ENCODE results near the gene ADCY5.

The ADCY5 gene

DNA sequence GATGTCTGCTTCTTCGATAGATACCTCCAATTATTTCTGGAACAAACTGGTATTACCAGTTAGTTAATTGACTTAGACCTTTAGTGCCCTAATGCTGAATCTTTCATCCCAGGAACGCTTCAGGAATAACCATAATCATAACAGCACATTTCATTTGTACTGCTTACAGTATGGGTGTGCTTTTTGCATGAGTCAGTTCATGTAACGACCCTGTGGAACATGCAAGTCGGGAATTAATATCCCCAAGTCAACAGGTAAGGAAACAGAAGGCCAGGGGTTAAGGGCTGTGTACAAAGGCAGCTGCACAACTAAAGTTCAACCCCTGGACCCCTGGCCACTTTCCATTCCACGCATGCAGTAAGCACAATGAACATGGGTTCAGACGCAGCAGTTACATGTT is 49.2 kb downstream of the ADCY5 start:
- Mint-ChIP-seq H3K4me3 (no peak overlapping the region), H3K27ac (no peak overlapping the region), H3K9me3 (no peaks in the 10 kb centered on the region), H3K4me1 (ENCODE audit: low read depth) (no peaks in the 10 kb centered on the region), H3K36me3 (ENCODE audit: low read depth) (no peaks in the 10 kb centered on the region), H3K27me3 (peaks cover 14% of the 10 kb centered on the region)
- intact Hi-C loops (cut with micrococcal nuclease), result no loop called here

DNA sequence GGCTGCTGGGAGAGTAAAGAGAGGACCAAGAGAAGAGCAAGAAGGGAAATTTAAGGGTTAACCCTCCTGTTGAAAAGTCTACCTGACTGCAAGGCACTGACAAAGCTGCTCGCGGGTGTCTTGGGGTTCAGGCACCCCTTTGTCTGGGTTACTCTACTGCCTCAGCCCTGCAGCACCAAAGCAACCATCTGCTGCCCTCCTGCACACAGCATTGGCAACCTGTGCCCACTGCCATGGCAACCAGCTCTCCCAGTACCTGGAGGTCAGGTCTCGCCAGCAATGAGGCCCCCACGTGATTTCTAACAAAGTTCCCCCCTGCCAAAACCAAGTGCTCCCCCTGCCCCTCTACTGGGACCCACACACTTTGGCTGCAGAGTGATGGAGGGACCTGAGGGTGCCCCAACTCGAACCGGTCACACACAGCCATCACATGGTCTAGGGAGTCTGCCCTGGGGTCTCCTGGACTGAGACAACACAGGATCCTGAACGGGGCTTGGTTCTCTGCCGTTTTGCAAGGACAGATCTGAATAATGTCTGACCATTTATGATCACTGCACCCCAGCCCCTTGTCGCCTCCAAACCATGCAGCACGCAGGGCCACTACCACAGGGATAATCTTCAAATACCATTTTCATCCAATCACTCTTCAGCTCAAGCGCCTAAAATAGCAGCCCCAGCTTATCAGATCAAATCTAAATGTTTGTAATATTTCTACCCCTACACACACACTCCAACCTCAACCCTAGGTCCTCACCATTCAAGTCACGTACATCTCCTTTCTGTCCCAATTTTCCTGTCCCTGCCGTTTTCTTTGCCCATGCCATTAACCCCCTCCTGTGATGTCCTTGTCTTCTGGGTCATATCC is 50.7 kb downstream of the ADCY5 start:
- Mint-ChIP-seq H3K27me3 (peaks cover 14% of the 10 kb centered on the region), H3K4me1 (ENCODE audit: low read depth) (no peaks in the 10 kb centered on the region), H3K27ac (no peak overlapping the region), H3K9me3 (no peaks in the 10 kb centered on the region), H3K36me3 (ENCODE audit: low read depth) (no peaks in the 10 kb centered on the region), H3K4me3 (no peak overlapping the region)
- intact Hi-C loops (cut with micrococcal nuclease), result no loop called here

DNA sequence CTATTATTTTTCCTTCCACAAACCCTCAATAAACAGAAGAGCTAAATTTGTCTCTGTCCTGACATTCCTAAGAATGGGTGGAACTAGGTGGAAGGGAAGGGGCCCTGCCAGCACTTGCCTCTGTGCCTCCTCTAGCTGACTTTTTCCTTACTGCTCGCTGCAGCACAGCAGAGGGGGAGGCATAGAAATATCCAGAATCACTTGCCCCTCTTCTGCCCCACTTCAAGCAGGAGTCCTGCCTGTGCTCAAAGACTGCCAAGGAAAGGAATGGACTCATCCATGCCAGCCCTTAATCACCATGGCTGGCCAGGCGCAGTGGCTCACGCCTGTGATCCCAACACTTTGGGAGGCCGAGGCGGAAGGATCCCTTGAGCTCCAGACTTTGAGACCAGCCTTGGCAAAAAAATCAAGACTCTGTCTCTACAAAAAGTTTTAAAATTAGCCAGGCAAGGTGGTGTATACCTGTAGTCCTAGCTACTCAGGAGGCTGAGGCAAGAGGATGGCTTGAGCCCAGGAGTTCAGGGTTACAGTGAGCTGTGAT is 51.8 kb downstream of the ADCY5 start:
- H3K9me3 Mint-ChIP-seq, result no peaks in the 10 kb centered on the region
- H3K27ac Mint-ChIP-seq, result no peak overlapping the region
- intact Hi-C loops (cut with micrococcal nuclease), result no loop called here
- H3K4me3 Mint-ChIP-seq, result no peak overlapping the region
- peaks cover 14% of the 10 kb centered on the region for H3K27me3 Mint-ChIP-seq
- H3K36me3 Mint-ChIP-seq (ENCODE audit: low read depth), result no peaks in the 10 kb centered on the region
- no peaks in the 10 kb centered on the region for H3K4me1 Mint-ChIP-seq (ENCODE audit: low read depth)

DNA sequence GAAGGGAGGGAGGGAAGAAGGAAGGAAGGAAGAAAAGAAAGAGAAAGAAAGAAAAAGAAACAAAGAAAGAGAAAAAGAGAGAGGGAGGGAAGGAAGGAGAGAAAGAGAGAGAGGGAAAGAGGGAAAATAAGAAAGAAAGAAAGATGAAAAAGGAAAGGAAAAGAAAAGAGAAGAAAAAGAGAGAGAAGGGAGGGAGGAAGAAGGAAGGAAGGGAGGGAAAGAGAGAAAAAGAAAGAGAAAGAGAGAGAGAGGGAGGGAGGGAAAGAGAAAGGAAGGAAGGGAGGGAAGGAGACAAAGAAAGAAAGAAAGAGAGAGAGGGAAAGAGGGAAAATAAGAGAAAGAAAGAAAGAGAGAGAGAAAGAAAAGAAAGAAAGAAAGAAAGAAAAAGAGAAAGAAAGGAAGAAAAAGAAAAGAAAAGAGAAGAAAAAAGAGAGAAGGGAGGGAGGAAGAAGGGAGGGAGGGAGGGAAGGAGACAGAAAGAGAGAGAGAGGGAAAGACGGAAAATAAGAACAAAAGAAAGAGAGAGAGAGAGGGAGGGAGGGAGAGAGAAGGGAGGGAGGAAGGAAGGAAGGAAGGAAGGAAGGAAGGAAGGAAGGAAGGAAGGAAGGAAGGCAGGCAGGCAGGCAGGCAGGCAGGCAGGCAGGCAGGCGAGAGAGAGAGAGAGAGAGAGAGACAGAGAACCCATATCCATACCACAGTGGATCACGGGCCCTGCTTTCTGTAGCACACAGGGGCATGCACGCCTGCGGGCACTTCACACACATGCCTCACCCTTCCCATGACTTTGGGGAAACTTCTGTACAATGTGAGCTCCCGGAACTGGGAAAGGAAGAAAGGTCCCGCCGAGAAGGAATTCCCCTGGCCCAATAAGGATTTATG is 52.5 kb downstream of the ADCY5 start:
- Mint-ChIP-seq H3K27me3 (peaks cover 14% of the 10 kb centered on the region), H3K9me3 (no peaks in the 10 kb centered on the region), H3K36me3 (ENCODE audit: low read depth) (no peaks in the 10 kb centered on the region)

DNA sequence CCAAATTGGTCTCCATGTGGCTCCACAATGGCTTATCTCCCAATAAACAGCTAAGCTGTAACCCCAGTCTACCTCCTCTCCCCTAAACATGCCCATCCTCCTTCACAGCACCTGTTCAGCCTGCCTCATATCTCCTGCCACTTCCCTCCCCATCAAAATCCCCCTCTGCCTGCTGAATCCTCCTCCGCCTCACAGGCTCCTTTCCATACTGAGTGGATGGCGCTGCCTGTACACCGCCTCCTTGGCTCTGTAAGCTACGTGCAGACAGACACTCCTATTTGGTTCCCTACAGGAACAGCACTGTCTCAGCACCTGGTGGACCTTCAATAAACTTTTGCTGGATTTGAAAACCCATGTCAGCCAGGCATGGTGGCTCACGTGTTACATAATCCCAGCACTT is 53.7 kb downstream of the ADCY5 start:
- Mint-ChIP-seq H3K4me3 (no peak overlapping the region), H3K27ac (no peak overlapping the region), H3K36me3 (ENCODE audit: low read depth) (no peaks in the 10 kb centered on the region), H3K9me3 (no peaks in the 10 kb centered on the region), H3K4me1 (ENCODE audit: low read depth) (no peaks in the 10 kb centered on the region), H3K27me3 (peaks cover 14% of the 10 kb centered on the region)
- intact Hi-C loops (cut with micrococcal nuclease), result no loop called here

More for the DNA sequence above, 52.5 kb downstream of the ADCY5 start:
- Mint-ChIP-seq H3K27ac (no peak overlapping the region), H3K4me1 (ENCODE audit: low read depth) (no peaks in the 10 kb centered on the region), H3K4me3 (no peak overlapping the region)
- intact Hi-C loops (cut with micrococcal nuclease), result no loop called here

DNA sequence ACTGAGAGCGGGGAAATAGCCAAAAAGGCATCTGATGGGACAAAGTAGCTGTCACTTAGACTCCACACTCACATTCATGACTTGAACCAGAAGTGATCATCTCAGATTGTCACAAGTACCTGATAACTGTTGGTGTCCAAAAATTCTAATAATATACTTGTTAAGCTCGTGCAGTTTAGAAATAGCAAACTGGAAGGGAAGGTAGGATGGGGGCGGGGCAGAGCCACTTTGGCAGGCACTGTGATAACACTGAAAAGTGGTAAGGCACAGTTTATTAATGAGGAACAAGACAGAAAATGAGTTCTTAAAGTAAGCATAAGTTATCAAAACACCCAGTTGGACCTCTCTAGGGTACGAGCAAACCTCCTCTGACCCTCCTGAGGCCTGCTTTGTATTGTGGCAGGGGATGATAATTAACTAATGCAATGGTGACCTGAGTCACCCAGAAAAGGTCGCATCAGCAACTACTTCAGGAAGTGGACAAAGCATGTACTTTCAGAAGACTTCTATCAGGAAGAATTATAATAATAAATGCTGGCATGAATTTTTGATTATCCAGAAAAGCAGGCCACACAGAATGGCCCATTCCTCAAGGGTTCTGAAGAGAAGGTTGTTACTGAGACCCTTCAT is 54.4 kb downstream of the ADCY5 start:
- Mint-ChIP-seq H3K4me1 (ENCODE audit: low read depth) (no peaks in the 10 kb centered on the region), H3K27me3 (peaks cover 14% of the 10 kb centered on the region), H3K27ac (no peak overlapping the region), H3K9me3 (no peaks in the 10 kb centered on the region), H3K36me3 (ENCODE audit: low read depth) (no peaks in the 10 kb centered on the region), H3K4me3 (no peak overlapping the region)
- intact Hi-C loops (cut with micrococcal nuclease), result no loop called here

DNA sequence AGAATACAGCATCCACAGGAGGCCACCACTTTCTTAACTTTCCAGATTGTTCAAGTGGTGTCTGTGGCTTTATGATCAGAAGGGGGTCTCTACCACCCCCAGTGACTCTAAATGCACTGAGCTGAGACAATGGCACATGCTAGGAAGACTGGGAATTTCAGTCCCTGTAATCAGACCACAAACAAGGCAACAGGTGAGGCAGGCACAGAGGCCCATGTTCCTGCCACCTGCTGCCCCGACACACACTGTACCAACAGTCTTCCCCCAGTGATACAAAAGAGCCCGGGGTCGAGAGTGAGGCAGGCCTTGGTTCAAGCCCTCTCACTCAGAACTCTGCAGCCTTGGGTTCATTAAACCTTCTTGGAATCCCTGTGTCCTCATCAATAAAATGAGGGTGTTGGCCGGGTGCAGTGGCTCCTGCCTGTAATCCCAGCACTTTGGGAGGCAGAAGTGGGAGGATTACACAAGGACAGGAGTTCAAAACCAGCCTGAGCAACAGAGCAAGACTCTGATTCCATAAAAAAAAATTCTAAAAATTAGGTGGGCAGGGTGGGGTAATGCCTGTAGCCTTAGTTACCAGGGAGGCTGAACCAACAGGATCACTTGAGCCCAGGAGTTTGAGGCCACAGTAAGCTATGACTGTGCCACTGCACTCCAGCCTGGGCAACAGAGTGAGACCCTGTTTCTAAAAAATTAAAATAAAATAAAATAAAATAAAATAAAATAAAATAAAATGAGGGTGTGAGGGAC is 55.8 kb downstream of the ADCY5 start:
- H3K27ac Mint-ChIP-seq, result no peak overlapping the region
- intact Hi-C loops (cut with micrococcal nuclease), result no loop called here
- no peak overlapping the region for H3K4me3 Mint-ChIP-seq
- H3K9me3 Mint-ChIP-seq, result no peaks in the 10 kb centered on the region
- H3K4me1 Mint-ChIP-seq (ENCODE audit: low read depth), result no peaks in the 10 kb centered on the region
- no peaks in the 10 kb centered on the region for H3K36me3 Mint-ChIP-seq (ENCODE audit: low read depth)
- H3K27me3 Mint-ChIP-seq, result peaks cover 10% of the 10 kb centered on the region

DNA sequence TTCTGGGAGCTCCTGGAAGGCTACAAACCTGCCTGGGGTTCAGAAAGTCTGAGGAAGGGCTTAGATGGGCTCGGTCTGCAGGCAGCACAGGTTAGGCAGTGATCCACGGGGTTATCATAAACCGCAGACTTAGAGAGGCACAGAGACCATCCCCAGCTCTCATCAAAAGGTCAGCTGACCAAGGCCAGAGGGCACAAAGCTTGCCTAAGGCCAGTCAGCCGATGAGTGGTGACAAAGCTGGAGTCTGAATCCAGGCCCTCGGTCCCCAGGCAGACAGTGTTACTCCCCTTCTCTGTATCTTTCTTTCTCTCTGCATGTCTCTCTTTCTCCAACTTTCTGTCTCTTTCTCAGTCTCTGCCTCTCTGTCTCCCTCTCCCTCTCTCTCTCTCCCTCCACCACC is 56.5 kb downstream of the ADCY5 start:
- Mint-ChIP-seq H3K27ac (no peak overlapping the region), H3K9me3 (no peaks in the 10 kb centered on the region), H3K4me3 (no peak overlapping the region), H3K4me1 (ENCODE audit: low read depth) (no peaks in the 10 kb centered on the region), H3K27me3 (peaks cover 7% of the 10 kb centered on the region), H3K36me3 (ENCODE audit: low read depth) (no peaks in the 10 kb centered on the region)
- intact Hi-C loops (cut with micrococcal nuclease), result no loop called here

DNA sequence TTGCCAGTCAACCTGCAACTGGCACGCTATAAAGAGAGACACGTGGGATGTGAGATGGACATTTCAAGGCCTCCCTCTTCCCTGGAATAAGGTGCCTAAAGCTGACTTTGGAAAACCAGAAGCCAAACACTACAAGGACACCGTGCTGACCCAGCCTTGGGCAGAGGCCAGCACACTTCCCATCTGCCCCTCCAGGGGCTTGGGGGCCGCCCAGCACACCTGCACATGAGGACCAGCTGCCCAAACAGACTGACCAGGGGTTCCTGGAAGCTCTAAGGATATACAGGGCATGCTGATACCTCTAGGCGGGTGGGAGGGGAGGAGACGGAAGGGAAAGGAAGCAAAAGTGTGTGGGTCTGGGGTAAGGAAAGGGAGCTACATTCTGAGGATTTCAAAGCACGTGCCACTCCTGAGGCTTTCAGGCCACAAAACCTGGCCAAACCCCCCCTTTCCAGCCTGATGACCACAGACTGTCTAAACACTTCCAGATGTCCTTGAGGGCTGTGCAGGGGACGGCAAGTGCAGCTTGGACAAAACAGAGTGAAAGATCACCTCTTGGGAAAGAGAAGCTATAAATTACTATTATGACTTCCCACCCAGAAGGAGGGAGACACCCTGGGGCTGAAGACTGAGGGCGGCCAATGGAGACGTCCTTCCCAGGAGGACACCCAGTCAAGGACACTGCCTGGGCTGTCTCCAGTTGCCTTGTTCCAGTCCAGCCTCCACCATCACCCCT is 57.9 kb downstream of the ADCY5 start:
- Mint-ChIP-seq H3K27me3 (peaks cover 6% of the 10 kb centered on the region), H3K9me3 (no peaks in the 10 kb centered on the region), H3K36me3 (ENCODE audit: low read depth) (no peaks in the 10 kb centered on the region), H3K4me1 (ENCODE audit: low read depth) (no peaks in the 10 kb centered on the region), H3K4me3 (no peak overlapping the region), H3K27ac (no peak overlapping the region)
- intact Hi-C loops (cut with micrococcal nuclease), result no loop called here

DNA sequence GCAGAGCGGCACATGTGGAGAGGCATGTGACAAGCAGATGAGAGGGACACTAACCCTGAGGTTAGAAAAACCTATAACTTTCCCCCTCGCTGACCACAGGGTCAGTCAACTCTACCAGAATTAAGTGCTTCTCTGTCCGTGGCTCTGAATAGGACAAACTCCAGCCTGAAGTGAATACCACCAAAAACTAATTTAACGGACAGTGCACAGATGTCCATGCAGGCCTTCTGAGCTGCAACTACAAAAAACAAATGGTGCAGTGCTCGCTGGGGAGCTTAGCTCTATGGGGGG is 59.3 kb downstream of the ADCY5 start:
- intact Hi-C loops (cut with micrococcal nuclease), result no loop called here
- Mint-ChIP-seq H3K27me3 (peaks cover 4% of the 10 kb centered on the region), H3K27ac (no peak overlapping the region), H3K4me1 (ENCODE audit: low read depth) (no peaks in the 10 kb centered on the region), H3K9me3 (no peaks in the 10 kb centered on the region), H3K36me3 (ENCODE audit: low read depth) (no peaks in the 10 kb centered on the region), H3K4me3 (no peak overlapping the region)

DNA sequence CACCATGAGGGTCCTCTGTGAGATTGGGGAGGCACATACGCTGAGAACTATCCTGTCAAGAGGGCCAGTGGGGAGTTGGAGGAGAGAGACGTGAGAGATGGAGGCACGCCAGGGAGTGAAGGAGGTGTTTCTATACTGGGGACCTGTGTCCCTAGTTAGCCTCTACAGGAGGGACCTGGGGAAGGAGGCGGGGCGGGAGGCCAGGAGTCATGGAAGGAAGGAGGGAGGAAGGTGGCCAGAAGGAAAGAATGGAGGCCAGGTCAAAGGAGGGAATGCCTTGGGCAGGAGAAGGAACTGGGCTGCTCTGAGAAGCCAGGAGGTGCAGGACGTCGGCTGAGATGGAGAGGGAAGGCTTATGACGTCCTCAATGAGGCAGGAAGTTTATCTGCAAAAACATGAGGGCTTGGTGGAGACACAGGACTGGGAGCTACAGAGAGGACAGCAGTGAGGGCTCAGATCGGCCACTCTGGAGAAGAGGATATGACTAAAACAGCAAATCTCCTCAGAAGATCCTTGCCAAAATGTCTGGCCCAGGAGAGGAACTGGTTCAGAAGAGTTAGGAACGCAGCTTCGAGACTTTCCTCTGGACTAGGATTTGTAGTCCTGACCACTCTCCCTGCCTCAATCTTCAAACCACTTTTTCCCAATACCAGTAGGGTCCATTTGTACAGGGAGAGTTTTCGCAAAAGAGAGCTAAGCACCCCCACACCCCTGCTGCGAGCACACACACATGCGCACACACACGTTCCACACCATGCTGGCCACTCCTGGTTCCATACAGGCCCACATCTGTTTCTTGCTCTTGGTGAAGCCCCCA is 59.9 kb downstream of the ADCY5 start:
- Mint-ChIP-seq H3K27me3 (peaks cover 4% of the 10 kb centered on the region), H3K9me3 (no peaks in the 10 kb centered on the region), H3K27ac (no peak overlapping the region), H3K4me1 (ENCODE audit: low read depth) (no peaks in the 10 kb centered on the region), H3K36me3 (ENCODE audit: low read depth) (no peaks in the 10 kb centered on the region), H3K4me3 (no peak overlapping the region)
- intact Hi-C loops (cut with micrococcal nuclease), result no loop called here

DNA sequence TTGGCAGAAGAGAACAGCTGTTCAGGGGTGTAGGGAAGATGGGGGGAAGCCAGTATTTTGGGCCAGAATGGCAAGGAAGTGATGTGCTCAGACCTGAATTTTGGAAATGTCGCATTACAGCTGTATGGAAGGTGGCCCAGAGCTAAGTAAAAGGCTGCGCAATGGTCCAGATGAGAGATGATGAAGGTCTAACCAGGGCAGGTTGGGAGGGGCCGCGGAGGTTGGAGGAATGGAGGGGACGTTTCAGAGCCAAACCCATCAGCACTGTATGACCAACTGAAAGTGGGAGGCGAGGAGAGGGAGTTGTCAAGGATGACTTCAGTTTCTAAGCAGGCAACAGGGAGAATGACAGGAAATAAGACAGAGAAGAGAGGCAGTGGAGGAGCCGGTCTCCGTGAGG is 60.8 kb downstream of the ADCY5 start:
- no peaks in the 10 kb centered on the region for H3K9me3 Mint-ChIP-seq
- H3K27me3 Mint-ChIP-seq, result peaks cover 4% of the 10 kb centered on the region
- H3K4me1 Mint-ChIP-seq (ENCODE audit: low read depth), result no peaks in the 10 kb centered on the region
- H3K27ac Mint-ChIP-seq, result no peak overlapping the region
- intact Hi-C loops (cut with micrococcal nuclease), result no loop called here
- no peaks in the 10 kb centered on the region for H3K36me3 Mint-ChIP-seq (ENCODE audit: low read depth)
- H3K4me3 Mint-ChIP-seq, result no peak overlapping the region
